Measurements from ENCODE around the gene M1AP. TPM values are rescaled to one million over a fixed set of nuclear protein-coding genes. Genes with fewer than 3 reads are reported as not detected.
A peak's percentile ranks its signal among the peaks of the same experiment; 100 is the strongest.

M1AP gene
- polyA plus RNA-seq, 3 donors, result 1.00 to 4.6 (median 1.8) TPM

DNA sequence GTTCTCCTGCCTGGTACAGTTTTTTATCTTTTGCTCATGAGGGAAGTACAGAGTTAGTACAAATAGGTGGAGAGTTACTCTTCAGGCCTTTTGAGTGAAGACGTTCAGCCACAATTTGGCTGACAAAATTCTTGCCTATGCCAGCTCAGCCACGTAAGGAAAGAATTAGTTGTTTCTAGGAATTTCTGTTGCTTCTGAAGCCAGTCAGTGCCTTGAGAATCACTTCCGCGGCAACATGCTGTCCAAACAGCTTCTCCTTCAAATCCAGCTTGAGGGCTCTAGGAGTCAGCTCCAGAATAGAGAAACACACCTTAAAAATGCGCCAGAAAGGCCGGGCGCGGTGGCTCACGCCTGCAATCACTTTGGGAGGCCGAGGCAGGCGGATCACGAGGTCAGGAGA lies 27.5 kb downstream of the M1AP start:
- Histone ChIP-seq H3K4me1 (ENCODE audit: control insufficient read depth in 1 of 2, insufficient read depth in 2 of 2, low read length in 2 of 2) (peaks cover 19 to 20% of the 10 kb centered on the region in 2 donors), H2AFZ (ENCODE audit: insufficient read depth, low read depth, low read length, poor library complexity, severe bottlenecking) (peak overlapping the region; percentile 43), H3K79me2 (ENCODE audit: insufficient read depth, low read length) (no peaks in the 10 kb centered on the region), H3K4me3 (replicated peaks in 1 of 3; ENCODE audit: low read depth in 2 of 3, low read length in 3 of 3) (peak overlapping the region in 1 of 3 experiments; percentile 41), H3K36me3 (replicated peaks in 1 of 2; ENCODE audit: control insufficient read depth in 1 of 2, insufficient read depth in 2 of 2, low read length in 2 of 2) (no peaks in the 10 kb centered on the region), H4K20me1 (ENCODE audit: insufficient read depth, low read length) (no peaks in the 10 kb centered on the region), H3K27me3 (ENCODE audit: control insufficient read depth in 2 of 2, insufficient read depth in 2 of 2, low read length in 2 of 2) (no peaks in the 10 kb centered on the region), H3K9me3 (replicated peaks in 1 of 2; ENCODE audit: control insufficient read depth in 1 of 2, insufficient read depth in 1 of 2, low read length in 2 of 2) (no peaks in the 10 kb centered on the region), H3K9ac (ENCODE audit: insufficient read depth, low read length, poor library complexity, severe bottlenecking) (no peak overlapping the region), H3K4me2 (replicated peaks; ENCODE audit: extremely low read depth, low read length, poor library complexity, severe bottlenecking) (peak overlapping the region; percentile 57), H3K27ac (ENCODE audit: low read depth in 1 of 2, low read length in 2 of 2) (peak overlapping the region in 1 of 2 donors; percentile 62)
- TF ChIP-seq, protein P1, sequence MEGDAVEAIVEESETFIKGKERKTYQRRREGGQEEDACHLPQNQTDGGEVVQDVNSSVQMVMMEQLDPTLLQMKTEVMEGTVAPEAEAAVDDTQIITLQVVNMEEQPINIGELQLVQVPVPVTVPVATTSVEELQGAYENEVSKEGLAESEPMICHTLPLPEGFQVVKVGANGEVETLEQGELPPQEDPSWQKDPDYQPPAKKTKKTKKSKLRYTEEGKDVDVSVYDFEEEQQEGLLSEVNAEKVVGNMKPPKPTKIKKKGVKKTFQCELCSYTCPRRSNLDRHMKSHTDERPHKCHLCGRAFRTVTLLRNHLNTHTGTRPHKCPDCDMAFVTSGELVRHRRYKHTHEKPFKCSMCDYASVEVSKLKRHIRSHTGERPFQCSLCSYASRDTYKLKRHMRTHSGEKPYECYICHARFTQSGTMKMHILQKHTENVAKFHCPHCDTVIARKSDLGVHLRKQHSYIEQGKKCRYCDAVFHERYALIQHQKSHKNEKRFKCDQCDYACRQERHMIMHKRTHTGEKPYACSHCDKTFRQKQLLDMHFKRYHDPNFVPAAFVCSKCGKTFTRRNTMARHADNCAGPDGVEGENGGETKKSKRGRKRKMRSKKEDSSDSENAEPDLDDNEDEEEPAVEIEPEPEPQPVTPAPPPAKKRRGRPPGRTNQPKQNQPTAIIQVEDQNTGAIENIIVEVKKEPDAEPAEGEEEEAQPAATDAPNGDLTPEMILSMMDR (IDR thresholded peaks at IDR 0.05), result no peak
- no peaks in the 10 kb centered on the region for H3K9me3 Mint-ChIP-seq
- DNase-seq, result no peak
- peak overlapping the region in 2 of 7 donors; percentile 1 to 76 for H3K27ac Mint-ChIP-seq
- 98% methylated on average over 8 of the region's 12 CpGs for WGBS (ENCODE audit: insufficient coverage)
- peaks cover 1 to 2% (median 1%) of the 10 kb centered on the region in 3 donors for H3K27me3 Mint-ChIP-seq (ENCODE audit: low read depth in 3 of 3)
- intact Hi-C loops (cut with micrococcal nuclease), result no loop called here
- peaks cover 21% of the 10 kb centered on the region for H3K4me1 Mint-ChIP-seq
- H3K36me3 Mint-ChIP-seq, result no peaks in the 10 kb centered on the region
- H3K4me3 Mint-ChIP-seq, result no peak overlapping the region

DNA sequence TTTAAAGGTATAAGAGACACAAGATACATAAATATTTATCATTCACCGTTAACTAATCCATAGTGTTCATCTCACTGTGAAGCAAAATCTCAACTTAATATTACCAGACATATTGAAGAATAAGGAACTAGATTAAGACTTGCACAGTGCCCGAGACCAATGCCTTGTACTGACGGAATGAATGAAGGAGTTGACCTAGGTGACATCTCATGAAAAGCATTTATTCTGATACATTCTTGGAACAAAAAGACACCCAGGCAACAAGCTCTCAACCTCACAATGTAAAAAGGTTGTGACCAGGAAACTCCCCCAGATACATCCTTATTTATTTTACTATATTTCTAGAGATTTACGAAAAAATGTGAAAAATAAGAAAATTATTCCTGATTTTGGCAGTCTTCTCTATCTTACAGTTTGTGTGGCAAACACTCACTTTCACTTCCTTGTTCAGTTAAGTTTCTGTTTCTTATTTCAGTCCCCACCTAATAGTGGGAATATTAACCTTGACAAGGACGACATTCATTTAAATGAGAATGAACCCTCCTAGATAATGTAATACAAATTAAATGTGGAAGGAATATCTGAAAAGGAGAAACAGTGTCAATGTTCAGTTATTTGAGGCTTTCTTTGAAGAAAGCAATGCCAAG lies 28.4 kb downstream of the M1AP start:
- Histone ChIP-seq H3K36me3 (replicated peaks in 1 of 2; ENCODE audit: control insufficient read depth in 1 of 2, insufficient read depth in 2 of 2, low read length in 2 of 2) (no peaks in the 10 kb centered on the region), H3K4me1 (ENCODE audit: control insufficient read depth in 1 of 2, insufficient read depth in 2 of 2, low read length in 2 of 2) (peaks cover 19 to 20% of the 10 kb centered on the region in 2 donors), H3K27ac (ENCODE audit: low read depth in 1 of 2, low read length in 2 of 2) (peak overlapping the region in 1 of 2 donors; percentile 62), H4K20me1 (ENCODE audit: insufficient read depth, low read length) (no peaks in the 10 kb centered on the region), H3K9ac (ENCODE audit: insufficient read depth, low read length, poor library complexity, severe bottlenecking) (peak overlapping the region; percentile 12), H3K9me3 (replicated peaks in 1 of 2; ENCODE audit: control insufficient read depth in 1 of 2, insufficient read depth in 1 of 2, low read length in 2 of 2) (no peaks in the 10 kb centered on the region), H3K79me2 (ENCODE audit: insufficient read depth, low read length) (no peaks in the 10 kb centered on the region), H3K4me2 (replicated peaks; ENCODE audit: extremely low read depth, low read length, poor library complexity, severe bottlenecking) (peak overlapping the region; percentile 57), H2AFZ (ENCODE audit: insufficient read depth, low read depth, low read length, poor library complexity, severe bottlenecking) (peak overlapping the region; percentile 43), H3K4me3 (replicated peaks in 1 of 3; ENCODE audit: low read depth in 2 of 3, low read length in 3 of 3) (peak overlapping the region in 1 of 3 experiments; percentile 41), H3K27me3 (ENCODE audit: control insufficient read depth in 2 of 2, insufficient read depth in 2 of 2, low read length in 2 of 2) (no peaks in the 10 kb centered on the region)
- Mint-ChIP-seq H3K4me1 (peaks cover 21% of the 10 kb centered on the region), H3K4me3 (peak overlapping the region in 1 of 2 donors; percentile 35), H3K27ac (peak overlapping the region; percentile 14 to 86 (median 35)), H3K36me3 (no peaks in the 10 kb centered on the region), H3K9me3 (no peaks in the 10 kb centered on the region), H3K27me3 (ENCODE audit: low read depth in 3 of 3) (peaks cover 2 to 4% (median 3%) of the 10 kb centered on the region in 3 donors)
- WGBS (ENCODE audit: insufficient coverage), result no CpG with 5 or more reads among the region's 5 CpGs
- TF ChIP-seq, protein P1 (IDR thresholded peaks at IDR 0.05), result no peak
- peak; percentile 14 to 50 (median 40) for DNase-seq
- intact Hi-C loops (cut with micrococcal nuclease), result no loop called here

Measured in CD14-positive monocyte (primary cell).